SK-N-SH treated with all-trans-retinoic acid at 6 μM for 48 hours (cell line): ENCODE results near the gene ZNG1E.
"Not testable (repeated sequence)": the region's sequence is repeated elsewhere in the genome, so short reads cannot be mapped to it uniquely, and the experiment has no call there.

Source experiments
- BACH2 ChIP-seq: fragments of 250-450 bp; sonication (Bioruptor Pico); IDR thresholded peaks from 2 replicates; pipeline ENCODE4 v1.9.0; 2021; ENCODE audit warnings: mild to moderate bottlenecking, borderline replicate concordance
- ZNF70 ChIP-seq: fragments of 450-650 bp; formaldehyde crosslinking; IDR thresholded peaks from 2 replicates; pipeline ENCODE4 v1.5.0; 2020; ENCODE audit warnings: mild to moderate bottlenecking, moderate library complexity

- TF ChIP-seq BACH2; ZNF70 (CRISPR knock-in tag): not testable (repeated sequence)
Measured at GRCh38 chr9:65676389-65676788, 661 bp downstream of the ZNG1E start.
